ENCODE results near the gene RASD1. TPM values are rescaled to one million over a fixed set of nuclear protein-coding genes. Genes with fewer than 3 reads are reported as not detected.

Gene RASD1
- total RNA-seq, 4 donors from 2014 or later: 23.5 to 83.8 (median 61.3) TPM

- no peak for TF ChIP-seq CTCF (IDR thresholded peaks at IDR 0.05)
- no peak for TF ChIP-seq POLR2AphosphoS5 (IDR thresholded peaks at IDR 0.05)
- TF ChIP-seq EP300 (IDR thresholded peaks at IDR 0.05; ENCODE audit: low read depth): no peak
- no peak for TF ChIP-seq POLR2A (IDR thresholded peaks at IDR 0.05)
- no peaks in the 10 kb centered on the region for H3K27me3 ChIP-seq
- intact Hi-C loops (cut with DNase I; ENCODE audit: low total_unique reads): loop anchor here (10.0 kb wide), 1 partner anchor 123 kb away; no protein-coding TSS in a partner anchor
- no peaks in the 10 kb centered on the region for H3K9me3 ChIP-seq
- no peak overlapping the region for H3K4me3 ChIP-seq
- in situ Hi-C loops (cut with MboI; ENCODE audit: low pct_ligation_motif_present in 1 of 4, low pct_unique_long_range_greater_than_20kb in 1 of 4, low sequenced_read_pairs in 3 of 4): no loop called here
- DNase-seq: no peak
- WGBS, 2 donors (ENCODE audit: low coverage in 1 of 2): 93% methylated on average over 29 of the region's 29 CpGs; no CpG with 5 or more reads in 1 of the 2 donors
- H3K36me3 ChIP-seq: no peaks in the 10 kb centered on the region
- no peak overlapping the region for H3K27ac ChIP-seq
- peaks cover 0 to under 1% (median 0%) of the 10 kb centered on the region in 4 donors for H3K4me1 ChIP-seq
Measured at GRCh38 chr17:17511881-17512858, 16.0 kb upstream of the RASD1 start.

- H3K4me1 ChIP-seq: peaks cover 0 to 9% (median 5%) of the 10 kb centered on the region in 4 donors
- intact Hi-C loops (cut with DNase I; ENCODE audit: low total_unique reads): loop anchor here (10.0 kb wide), 1 partner anchor 123 kb away; no protein-coding TSS in a partner anchor
- H3K36me3 ChIP-seq: no peaks in the 10 kb centered on the region
- H3K9me3 ChIP-seq: no peaks in the 10 kb centered on the region
- no peak overlapping the region for H3K4me3 ChIP-seq
- TF ChIP-seq POLR2AphosphoS5 (IDR thresholded peaks at IDR 0.05): no peak
- TF ChIP-seq EP300 (IDR thresholded peaks at IDR 0.05; ENCODE audit: low read depth): no peak
- TF ChIP-seq POLR2A (IDR thresholded peaks at IDR 0.05): no peak
- TF ChIP-seq CTCF (IDR thresholded peaks at IDR 0.05): no peak
- DNase-seq: no peak
- in situ Hi-C loops (cut with MboI; ENCODE audit: low pct_ligation_motif_present in 1 of 4, low pct_unique_long_range_greater_than_20kb in 1 of 4, low sequenced_read_pairs in 3 of 4): no loop called here
- WGBS, 2 donors (ENCODE audit: low coverage in 1 of 2): 92% methylated on average over 12 of the region's 12 CpGs; no CpG with 5 or more reads in 1 of the 2 donors
- H3K27me3 ChIP-seq: no peaks in the 10 kb centered on the region
- no peak overlapping the region for H3K27ac ChIP-seq
Measured at GRCh38 chr17:17511293-17511741, 15.1 kb upstream of the RASD1 start.

- Histone ChIP-seq H3K9me3 (no peaks in the 10 kb centered on the region), H3K36me3 (no peaks in the 10 kb centered on the region), H3K27ac (no peak overlapping the region), H3K4me3 (no peak overlapping the region), H3K27me3 (no peaks in the 10 kb centered on the region), H3K4me1 (peaks cover 0 to 12% (median 7%) of the 10 kb centered on the region in 4 donors)
- in situ Hi-C loops (cut with MboI; ENCODE audit: low pct_ligation_motif_present in 1 of 4, low pct_unique_long_range_greater_than_20kb in 1 of 4, low sequenced_read_pairs in 3 of 4): no loop called here
- DNase-seq: no peak
- intact Hi-C loops (cut with DNase I; ENCODE audit: low total_unique reads): loop anchor here (10.0 kb wide), 1 partner anchor 124 kb away; no protein-coding TSS in a partner anchor
- TF ChIP-seq CTCF (IDR thresholded peaks at IDR 0.05) (no peak), EP300 (IDR thresholded peaks at IDR 0.05; ENCODE audit: low read depth) (no peak), POLR2A (IDR thresholded peaks at IDR 0.05) (no peak), POLR2AphosphoS5 (IDR thresholded peaks at IDR 0.05) (no peak)
- 94% methylated on average over 6 to 20 of the region's 20 CpGs for WGBS, 2 donors (ENCODE audit: low coverage in 1 of 2)
Measured at GRCh38 chr17:17510456-17511292, 14.5 kb upstream of the RASD1 start.

Data from transverse colon (tissue), 4 donors.